CD4-positive, CD25-positive, alpha-beta regulatory T cell (primary cell): ENCODE results near the gene DDX1. TPM values are rescaled to one million over a fixed set of nuclear protein-coding genes. Genes with fewer than 3 reads are reported as not detected.

ENCODE experiments used
- ATAC-seq, 2 donors: fragments of 150-1000 bp; cut with Tn5 transposase; one replicate each; pipeline ENCODE4 v1.10.0; 2021; ENCODE audit warnings: low read depth in 2 of 2, moderate number of reproducible peaks in 2 of 2, moderate library complexity in 1 of 2
- DNase-seq, 3 donors: peaks; one replicate each; pipeline versions ENCODE4 v3.0.0 to v3.0.0-alpha.2; 2012 to 2022; ENCODE audit warnings: mixed read lengths in 1 of 3
- H3K27ac ChIP-seq: one replicate; pipeline ENCODE4 v1.7.0; 2013; ENCODE audit warnings: mild to moderate bottlenecking, low read length; ENCODE audit not compliant: insufficient read depth, poor library complexity, severe bottlenecking
- H3K27me3 ChIP-seq: one replicate; pipeline ENCODE4 v1.7.0; 2013; ENCODE audit warnings: low read length; ENCODE audit not compliant: control insufficient read depth, insufficient read depth
- H3K36me3 ChIP-seq: one replicate; pipeline ENCODE4 v1.7.0; 2013; ENCODE audit warnings: mild to moderate bottlenecking, low read length, moderate library complexity; ENCODE audit not compliant: control insufficient read depth, insufficient read depth
- H3K4me1 ChIP-seq: 2 replicates; pipeline ENCODE4 v1.7.0; 2013; ENCODE audit warnings: mild to moderate bottlenecking, low read length; ENCODE audit not compliant: insufficient read depth, control insufficient read depth, poor library complexity, severe bottlenecking
- H3K4me3 ChIP-seq: one replicate; pipeline ENCODE4 v1.7.0; 2013; ENCODE audit warnings: low read depth, mild to moderate bottlenecking, low read length, moderate library complexity
- H3K9me3 ChIP-seq, 2 experiments: 1 replicate in 1 of 2; 2 replicates in 1 of 2; pipeline ENCODE4 v1.7.0; 2013; ENCODE audit warnings: low read length in 2 of 2, mild to moderate bottlenecking in 1 of 2, moderate library complexity in 1 of 2; ENCODE audit not compliant: control insufficient read depth in 2 of 2
- H3K27ac Mint-ChIP-seq, 3 donors: one replicate each; pipeline ENCODE4 v1.8.0; 2020 to 2022; ENCODE audit warnings: mild to moderate bottlenecking in 3 of 3, mixed read lengths in 3 of 3, moderate library complexity in 2 of 3
- H3K27me3 Mint-ChIP-seq: one replicate; pipeline ENCODE4 v1.8.0; 2022; ENCODE audit warnings: mild to moderate bottlenecking, mixed read lengths
- H3K36me3 Mint-ChIP-seq: one replicate; pipeline ENCODE4 v1.8.0; 2020; ENCODE audit warnings: mixed read lengths
- H3K4me1 Mint-ChIP-seq, 4 donors: one replicate each; pipeline ENCODE4 v1.8.0; 2020 to 2022; ENCODE audit warnings: mixed read lengths in 4 of 4, mild to moderate bottlenecking in 1 of 4
- H3K4me3 Mint-ChIP-seq, 4 donors: one replicate each; pipeline ENCODE4 v1.8.0; 2020 to 2022; ENCODE audit warnings: mild to moderate bottlenecking in 4 of 4, mixed read lengths in 4 of 4, moderate library complexity in 3 of 4
- H3K9me3 Mint-ChIP-seq, 7 donors: one replicate each; pipeline ENCODE4 v1.8.0; 2020 to 2022; ENCODE audit warnings: mixed read lengths in 7 of 7, mild to moderate bottlenecking in 3 of 7, moderate library complexity in 2 of 7
- polyA plus RNA-seq, 4 donors: library from polyadenylated mRNA; unstranded; fragments of 300-500 nt; fragmentation: Illumina TruSeq; gene quantifications; one replicate each; pipeline ENCODE4 v1.2.3, GENCODE V29; 2021
- total RNA-seq: library from RNA; stranded (reverse); gene quantifications from one replicate; pipeline ENCODE4 v1.2.3, GENCODE V29; 2022

Gene DDX1
- total and polyA plus RNA-seq, 5 donors from 2014 or later = 34.2 to 48.6 (median 41.7) TPM

DNA sequence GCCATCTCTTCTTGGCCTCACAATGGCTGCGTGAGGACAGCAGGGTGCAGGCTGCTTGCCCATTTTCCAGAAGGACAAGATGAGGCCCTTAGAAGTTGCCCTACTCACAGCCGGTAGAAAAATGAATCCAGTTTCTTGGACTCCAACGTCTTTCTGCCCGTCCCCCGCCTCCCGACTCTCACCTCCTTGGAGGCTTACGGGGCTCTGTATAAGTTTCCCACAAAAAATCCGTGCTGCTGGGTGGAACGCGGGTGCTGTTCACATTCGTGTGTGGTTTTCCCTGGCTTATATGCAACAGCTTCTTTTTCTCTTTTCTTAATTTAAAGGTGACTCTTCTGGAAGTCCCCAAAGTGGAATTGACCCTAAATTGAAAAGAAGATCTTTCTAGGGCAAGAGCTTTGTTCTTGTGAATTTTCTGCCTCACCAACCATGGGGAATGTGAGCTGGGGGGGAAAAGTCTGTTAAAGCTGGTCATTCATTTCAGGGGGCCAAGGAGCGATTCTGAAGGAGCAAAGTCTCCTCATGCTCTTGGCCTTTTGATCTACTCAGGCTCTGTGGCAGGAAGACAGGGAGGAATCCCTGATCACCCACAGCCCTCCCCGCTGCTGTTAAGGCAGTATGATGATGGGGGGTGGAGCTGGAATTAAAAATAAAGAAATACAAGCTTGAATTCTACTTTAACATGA lies 51.3 kb downstream of the DDX1 start:
- peaks cover 0 to 6% (median 3%) of the 10 kb centered on the region in 7 donors for H3K9me3 Mint-ChIP-seq
- no peaks in the 10 kb centered on the region for H3K27me3 Mint-ChIP-seq
- no peak overlapping the region for H3K27ac Mint-ChIP-seq

GRCh38 chr2:15643791-15644585 lies 52.3 kb downstream of the DDX1 start:
- Mint-ChIP-seq H3K27ac (no peak overlapping the region), H3K4me3 (no peak overlapping the region), H3K9me3 (peaks cover 0 to 6% (median 3%) of the 10 kb centered on the region in 7 donors), H3K4me1 (no peaks in the 10 kb centered on the region), H3K36me3 (peaks cover 17% of the 10 kb centered on the region), H3K27me3 (no peaks in the 10 kb centered on the region)
- Histone ChIP-seq H3K36me3 (peaks cover 7% of the 10 kb centered on the region), H3K4me3 (no peak overlapping the region), H3K27me3 (no peaks in the 10 kb centered on the region), H3K9me3 (no peaks in the 10 kb centered on the region), H3K27ac (no peak overlapping the region), H3K4me1 (no peaks in the 10 kb centered on the region)
- no peak for DNase-seq
- ATAC-seq = no peak

More for the DNA sequence above, 51.3 kb downstream of the DDX1 start:
- Mint-ChIP-seq H3K4me1 (no peaks in the 10 kb centered on the region), H3K4me3 (no peak overlapping the region), H3K36me3 (peaks cover 17% of the 10 kb centered on the region)
- DNase-seq (no peak), ATAC-seq (no peak)
- H3K27ac ChIP-seq = no peak overlapping the region
- no peaks in the 10 kb centered on the region for H3K9me3 ChIP-seq
- peaks cover 7% of the 10 kb centered on the region for H3K36me3 ChIP-seq
- no peaks in the 10 kb centered on the region for H3K4me1 ChIP-seq
- H3K27me3 ChIP-seq = no peaks in the 10 kb centered on the region
- H3K4me3 ChIP-seq = no peak overlapping the region

- Histone ChIP-seq H3K36me3 (peaks cover 5% of the 10 kb centered on the region), H3K27ac (no peak overlapping the region), H3K27me3 (no peaks in the 10 kb centered on the region), H3K9me3 (no peaks in the 10 kb centered on the region), H3K4me1 (no peaks in the 10 kb centered on the region), H3K4me3 (no peak overlapping the region)
- Mint-ChIP-seq H3K9me3 (peaks cover 0 to 6% (median 3%) of the 10 kb centered on the region in 7 donors), H3K36me3 (peaks cover 17% of the 10 kb centered on the region), H3K4me3 (no peak overlapping the region), H3K27me3 (no peaks in the 10 kb centered on the region), H3K27ac (no peak overlapping the region), H3K4me1 (no peaks in the 10 kb centered on the region)
- no peak for DNase-seq
- ATAC-seq = no peak
Observed at GRCh38 chr2:15645300-15645699, 53.6 kb downstream of the DDX1 start.

- no peaks in the 10 kb centered on the region for H3K4me1 ChIP-seq
- no peak overlapping the region for H3K27ac Mint-ChIP-seq
- ATAC-seq (no peak), DNase-seq (no peak)
- no peak overlapping the region for H3K4me3 ChIP-seq
- H3K27ac ChIP-seq = no peak overlapping the region
- H3K36me3 ChIP-seq = peaks cover 5% of the 10 kb centered on the region
- H3K4me1 Mint-ChIP-seq = no peaks in the 10 kb centered on the region
- no peak overlapping the region for H3K4me3 Mint-ChIP-seq
- H3K9me3 ChIP-seq = no peaks in the 10 kb centered on the region
- peaks cover 14% of the 10 kb centered on the region for H3K36me3 Mint-ChIP-seq
- peaks cover 0 to 6% (median 3%) of the 10 kb centered on the region in 7 donors for H3K9me3 Mint-ChIP-seq
- no peaks in the 10 kb centered on the region for H3K27me3 ChIP-seq
- no peaks in the 10 kb centered on the region for H3K27me3 Mint-ChIP-seq
Observed at GRCh38 chr2:15645720-15646385, 54.2 kb downstream of the DDX1 start.

- no peaks in the 10 kb centered on the region for H3K4me1 Mint-ChIP-seq
- H3K36me3 Mint-ChIP-seq = peaks cover 6% of the 10 kb centered on the region
- Histone ChIP-seq H3K4me1 (no peaks in the 10 kb centered on the region), H3K36me3 (no peaks in the 10 kb centered on the region), H3K4me3 (no peak overlapping the region), H3K27me3 (no peaks in the 10 kb centered on the region), H3K9me3 (no peaks in the 10 kb centered on the region), H3K27ac (no peak overlapping the region)
- H3K27me3 Mint-ChIP-seq = no peaks in the 10 kb centered on the region
- peaks cover 0 to 3% (median 0%) of the 10 kb centered on the region in 7 donors for H3K9me3 Mint-ChIP-seq
- no peak for ATAC-seq
- DNase-seq = no peak
- no peak overlapping the region for H3K27ac Mint-ChIP-seq
- H3K4me3 Mint-ChIP-seq = no peak overlapping the region
Observed at GRCh38 chr2:15646661-15647060, 55.0 kb downstream of the DDX1 start.

- Histone ChIP-seq H3K4me3 (no peak overlapping the region), H3K27me3 (no peaks in the 10 kb centered on the region), H3K36me3 (no peaks in the 10 kb centered on the region), H3K9me3 (no peaks in the 10 kb centered on the region), H3K4me1 (no peaks in the 10 kb centered on the region), H3K27ac (no peak overlapping the region)
- H3K36me3 Mint-ChIP-seq = no peaks in the 10 kb centered on the region
- no peak overlapping the region for H3K27ac Mint-ChIP-seq
- no peak for DNase-seq
- no peak overlapping the region for H3K4me3 Mint-ChIP-seq
- H3K9me3 Mint-ChIP-seq = peaks cover 0 to 2% (median 0%) of the 10 kb centered on the region in 7 donors
- no peak for ATAC-seq
- H3K4me1 Mint-ChIP-seq = no peaks in the 10 kb centered on the region
- no peaks in the 10 kb centered on the region for H3K27me3 Mint-ChIP-seq
Observed at GRCh38 chr2:15647622-15648590, 56.2 kb downstream of the DDX1 start.
